HUES64 (cell line): ENCODE results near the gene MPZL2.

Source experiments
- H3K27ac ChIP-seq: 2 replicates; pipeline ENCODE4 v1.7.0; 2013; ENCODE audit warnings: low read depth, low read length, inconsistent platforms
- H3K27me3 ChIP-seq: 2 replicates; pipeline ENCODE4 v1.6.1; 2013; ENCODE audit warnings: mild to moderate bottlenecking, low read length; ENCODE audit not compliant: insufficient read depth
- H3K36me3 ChIP-seq: 2 replicates; pipeline ENCODE4 v1.6.1; 2013; ENCODE audit warnings: mild to moderate bottlenecking, low read length; ENCODE audit not compliant: insufficient read depth
- H3K4me1 ChIP-seq: 2 replicates; pipeline ENCODE4 v1.6.1; 2013; ENCODE audit warnings: mild to moderate bottlenecking, low read length, moderate library complexity; ENCODE audit not compliant: insufficient read depth
- H3K4me3 ChIP-seq: 2 replicates; pipeline ENCODE4 v1.5.1; 2013; ENCODE audit warnings: mild to moderate bottlenecking, low read length, moderate library complexity
- H3K9ac ChIP-seq: 2 replicates; pipeline ENCODE4 v1.6.1; 2013; ENCODE audit warnings: mild to moderate bottlenecking, low read depth, low read length
- H3K9me3 ChIP-seq: 2 replicates; pipeline ENCODE4 v1.6.1; 2013; ENCODE audit warnings: low read depth, low read length; ENCODE audit not compliant: insufficient read depth
- WGBS: fragments of 150-250, 120-280 bp; methylation state at CpG from one replicate; pipeline ENCODE4 v1.1.7; 2013; ENCODE audit warnings: missing lambda C conversion rate; 5-methylcytosine and 5-hydroxymethylcytosine counted together

The MPZL2 gene

DNA sequence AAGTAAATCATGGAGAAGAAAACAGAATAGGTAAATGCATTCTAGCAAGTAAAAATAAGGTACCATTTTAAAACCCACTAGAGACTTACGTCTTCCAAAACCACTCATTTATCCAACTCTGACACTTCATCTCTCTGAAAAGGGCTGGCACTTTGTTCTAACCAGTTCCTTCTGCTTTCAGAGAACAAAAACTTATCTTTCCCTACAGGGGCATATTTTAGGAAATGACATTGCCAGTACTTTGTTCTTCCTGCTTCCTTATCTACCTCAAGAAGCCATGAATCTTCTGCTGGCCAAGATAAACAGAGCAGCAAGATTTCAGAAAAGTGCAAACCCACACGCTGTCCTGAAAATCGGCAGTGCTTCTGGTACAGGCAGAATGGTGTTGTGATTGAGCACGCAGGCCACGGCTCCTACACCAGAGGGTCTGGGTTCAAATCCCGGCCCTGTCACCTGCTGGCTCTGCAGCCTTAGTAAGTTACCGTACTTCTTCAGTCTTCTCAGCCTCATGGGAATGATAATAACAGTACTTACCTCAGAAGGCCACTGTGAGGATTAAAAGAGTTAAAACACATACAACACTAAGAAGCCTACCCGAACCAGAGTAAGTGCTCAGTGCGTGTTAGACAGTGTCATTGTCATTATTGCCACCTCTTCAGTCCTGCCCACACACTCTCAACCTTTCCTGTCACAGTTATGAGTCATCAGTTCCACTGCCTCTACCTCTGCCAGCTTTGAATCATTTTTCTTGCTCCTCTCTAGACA lies 22.9 kb downstream of the MPZL2 start:
- H3K27me3 ChIP-seq, result peaks cover 13% of the 10 kb centered on the region
- H3K27ac ChIP-seq, result no peak overlapping the region
- H3K4me1 ChIP-seq, result 0 out of 2 replicates have a peak, but pooled peaks cover 8% of the 10 kb centered on the region
- H3K9ac ChIP-seq, result no peak overlapping the region
- no peaks in the 10 kb centered on the region for H3K9me3 ChIP-seq
- 92% methylated on average over 9 of the region's 9 CpGs for WGBS
- no peak overlapping the region for H3K4me3 ChIP-seq
- H3K36me3 ChIP-seq, result no peaks in the 10 kb centered on the region

DNA sequence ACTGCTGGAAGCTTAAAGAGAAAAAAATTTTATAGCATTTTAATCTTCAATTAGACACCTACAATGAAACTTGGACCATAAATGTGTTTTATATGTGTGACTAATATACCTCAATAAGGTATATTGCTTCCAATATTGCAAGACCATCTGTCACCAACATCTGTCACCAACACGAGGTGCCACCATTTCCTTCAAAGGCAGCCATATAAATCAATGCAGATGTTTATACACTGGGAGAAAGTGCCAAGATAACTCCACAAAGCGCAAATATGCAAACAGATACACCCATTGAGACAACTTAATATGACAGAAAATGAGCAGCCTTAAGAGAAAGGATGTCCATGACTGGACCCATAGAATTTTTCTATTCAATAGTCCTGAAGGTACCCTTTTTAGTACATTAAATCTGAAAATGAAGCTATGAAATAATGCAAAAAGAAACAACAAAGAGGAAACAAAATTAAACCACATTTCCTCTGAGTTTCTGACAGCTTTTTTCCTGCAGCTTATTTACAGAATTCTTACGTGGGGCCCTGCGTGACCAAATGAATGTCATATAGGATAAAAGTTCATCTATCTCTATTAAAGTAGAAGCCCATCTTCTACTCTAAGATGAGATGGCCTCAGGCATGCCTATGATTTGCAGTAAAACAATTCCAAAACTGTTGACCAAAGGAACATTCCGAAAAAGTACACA lies 24.4 kb downstream of the MPZL2 start:
- H3K4me1 ChIP-seq, result 0 out of 2 replicates have a peak, but pooled peaks cover 8% of the 10 kb centered on the region
- no peak overlapping the region for H3K27ac ChIP-seq
- 0 out of 2 replicates have a peak, but pooled peaks cover 4% of the 10 kb centered on the region for H3K27me3 ChIP-seq
- no peak overlapping the region for H3K9ac ChIP-seq
- WGBS, result 93% methylated on average over 5 of the region's 5 CpGs
- no peaks in the 10 kb centered on the region for H3K36me3 ChIP-seq
- no peaks in the 10 kb centered on the region for H3K9me3 ChIP-seq
- H3K4me3 ChIP-seq, result no peak overlapping the region

DNA sequence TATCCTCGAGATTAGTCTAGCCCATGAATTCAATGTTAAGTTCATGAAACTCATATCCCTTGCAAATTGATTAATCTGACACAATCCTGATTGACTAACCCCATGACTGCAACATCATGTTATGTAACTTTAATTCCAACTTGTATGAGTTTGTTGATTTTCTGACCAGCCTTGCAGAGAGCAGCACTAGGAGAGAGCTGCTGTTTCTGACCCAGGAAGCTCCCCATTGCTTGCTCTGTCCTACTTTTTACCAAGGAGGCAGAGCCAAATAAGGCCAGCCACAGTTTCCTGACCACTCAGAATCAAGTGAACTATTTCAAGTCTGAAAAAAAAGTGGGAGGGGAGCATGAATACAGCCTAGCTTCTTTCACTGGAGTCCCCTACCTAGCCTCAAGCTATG lies 25.2 kb downstream of the MPZL2 start:
- Histone ChIP-seq H3K36me3 (no peaks in the 10 kb centered on the region), H3K9me3 (no peaks in the 10 kb centered on the region), H3K9ac (no peak overlapping the region), H3K27me3 (no peaks in the 10 kb centered on the region), H3K27ac (no peak overlapping the region), H3K4me3 (no peak overlapping the region), H3K4me1 (0 out of 2 replicates have a peak, but pooled peaks cover 8% of the 10 kb centered on the region)
- WGBS, result 91% methylated on average over 1 of the region's 1 CpG

DNA sequence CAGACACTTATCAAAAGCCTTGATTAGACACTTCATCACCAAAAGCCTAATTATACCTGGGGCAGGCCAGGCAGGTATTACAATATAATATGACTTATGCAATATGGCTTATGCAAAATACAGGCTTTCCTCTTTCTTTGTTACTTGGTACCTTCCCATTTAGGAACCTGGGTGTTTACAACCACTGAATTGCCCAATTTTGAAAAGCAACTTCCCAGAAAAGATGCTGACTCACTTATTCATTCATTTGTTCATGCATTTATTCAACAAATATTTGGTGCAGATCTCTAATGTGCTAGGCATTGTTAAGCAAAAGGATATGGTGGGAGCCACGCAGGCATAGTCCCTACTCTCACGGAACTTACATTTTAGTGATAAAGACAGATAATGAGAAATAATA lies 25.7 kb downstream of the MPZL2 start:
- Histone ChIP-seq H3K36me3 (no peaks in the 10 kb centered on the region), H3K4me1 (0 out of 2 replicates have a peak, but pooled peaks cover 8% of the 10 kb centered on the region), H3K9me3 (no peaks in the 10 kb centered on the region), H3K27me3 (no peaks in the 10 kb centered on the region), H3K9ac (no peak overlapping the region), H3K4me3 (no peak overlapping the region), H3K27ac (no peak overlapping the region)
- 81% methylated on average over 2 of the region's 2 CpGs for WGBS

DNA sequence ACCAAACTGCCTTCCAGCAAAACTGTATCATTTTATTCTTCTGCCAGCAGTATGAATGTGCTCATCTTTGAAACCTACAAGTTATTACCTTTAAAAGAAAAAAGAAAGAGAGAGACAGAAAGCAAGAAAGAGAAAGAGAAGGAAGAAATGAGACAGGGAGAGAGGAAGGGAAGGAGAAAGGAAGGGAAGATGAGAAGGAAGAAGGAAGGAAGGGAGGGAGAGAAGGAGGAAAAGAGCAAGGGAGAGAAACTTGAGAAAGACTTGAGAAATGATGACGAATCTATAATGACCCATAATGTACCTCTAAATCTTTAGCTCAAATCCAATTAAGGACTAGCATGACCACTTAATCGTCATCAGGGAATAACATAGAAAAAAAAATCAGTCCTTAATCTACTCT lies 27.9 kb downstream of the MPZL2 start:
- H3K27ac ChIP-seq, result no peak overlapping the region
- H3K36me3 ChIP-seq, result no peaks in the 10 kb centered on the region
- no peak overlapping the region for H3K9ac ChIP-seq
- H3K27me3 ChIP-seq, result no peaks in the 10 kb centered on the region
- H3K4me1 ChIP-seq, result 0 out of 2 replicates have a peak, but pooled peaks cover 8% of the 10 kb centered on the region
- 87% methylated on average over 2 of the region's 2 CpGs for WGBS
- no peak overlapping the region for H3K4me3 ChIP-seq
- H3K9me3 ChIP-seq, result no peaks in the 10 kb centered on the region

DNA sequence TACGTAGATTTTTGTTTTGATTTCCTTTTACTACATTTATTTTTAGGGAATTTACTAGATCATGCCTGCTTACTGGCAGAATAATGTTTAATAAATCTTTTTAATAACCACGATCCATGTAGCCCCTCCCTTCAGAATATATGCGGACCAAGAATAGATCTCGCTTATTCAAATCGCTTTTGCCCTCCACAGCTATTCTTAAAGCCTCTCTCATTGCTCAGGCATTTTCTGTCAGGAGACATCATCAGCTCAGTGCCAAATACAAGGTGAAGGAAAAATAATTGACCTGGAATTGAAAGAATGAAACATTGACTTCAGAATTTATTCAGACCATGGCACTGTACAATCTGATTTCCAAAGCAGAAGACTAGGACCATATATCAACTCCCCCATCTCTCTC lies 29.3 kb downstream of the MPZL2 start:
- no peaks in the 10 kb centered on the region for H3K9me3 ChIP-seq
- H3K27ac ChIP-seq, result no peak overlapping the region
- H3K9ac ChIP-seq, result no peak overlapping the region
- no peaks in the 10 kb centered on the region for H3K27me3 ChIP-seq
- 0 out of 2 replicates have a peak, but pooled peaks cover 8% of the 10 kb centered on the region for H3K4me1 ChIP-seq
- WGBS, result 96% methylated on average over 4 of the region's 5 CpGs
- no peaks in the 10 kb centered on the region for H3K36me3 ChIP-seq
- H3K4me3 ChIP-seq, result no peak overlapping the region

DNA sequence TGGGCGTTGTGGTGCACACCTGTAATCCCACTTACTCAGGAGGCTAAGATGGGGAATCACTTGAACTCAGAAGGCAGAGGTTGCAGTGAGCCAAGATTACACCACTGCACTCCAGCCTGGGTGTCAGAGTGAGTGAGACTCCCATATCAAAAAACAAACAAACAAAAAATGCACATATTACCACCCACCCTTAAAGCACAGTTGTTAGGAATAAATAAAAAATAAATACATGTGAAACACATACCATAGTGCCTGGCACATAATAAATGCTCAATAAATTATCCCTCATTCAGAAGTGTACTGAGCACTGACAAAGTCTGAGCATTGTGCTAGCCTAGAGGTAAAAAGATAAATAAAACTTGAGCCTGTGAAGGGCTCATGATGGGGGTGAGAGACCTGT lies 30.2 kb downstream of the MPZL2 start:
- H3K9me3 ChIP-seq, result no peaks in the 10 kb centered on the region
- H3K27ac ChIP-seq, result no peak overlapping the region
- no peak overlapping the region for H3K9ac ChIP-seq
- no peak overlapping the region for H3K4me3 ChIP-seq
- no peaks in the 10 kb centered on the region for H3K36me3 ChIP-seq
- WGBS, result 95% methylated on average over 1 of the region's 1 CpG
- H3K27me3 ChIP-seq, result no peaks in the 10 kb centered on the region
- H3K4me1 ChIP-seq, result 0 out of 2 replicates have a peak, but pooled peaks cover 3% of the 10 kb centered on the region

DNA sequence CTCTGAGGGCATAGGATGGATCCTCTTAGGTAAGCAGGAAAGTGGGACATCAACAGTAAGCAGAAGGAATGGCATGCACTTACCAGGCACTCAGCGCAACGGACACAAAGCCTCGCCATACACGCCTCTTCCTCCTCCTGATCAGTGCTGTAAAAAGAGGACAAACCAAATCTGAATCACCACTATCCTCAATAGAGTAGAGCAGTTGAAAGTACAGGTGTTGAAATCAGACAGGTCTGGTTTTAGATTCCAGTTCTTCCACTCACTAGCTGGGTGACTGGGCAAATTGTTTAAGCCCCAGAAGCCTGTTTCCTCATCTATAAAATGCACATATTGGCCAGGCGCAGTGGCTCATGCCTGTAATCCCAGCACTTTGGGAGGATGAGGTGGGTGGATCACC lies 30.7 kb downstream of the MPZL2 start:
- Histone ChIP-seq H3K4me3 (no peak overlapping the region), H3K9ac (no peak overlapping the region), H3K27me3 (no peaks in the 10 kb centered on the region), H3K9me3 (no peaks in the 10 kb centered on the region), H3K4me1 (no peaks in the 10 kb centered on the region), H3K36me3 (no peaks in the 10 kb centered on the region), H3K27ac (no peak overlapping the region)
- 87% methylated on average over 5 of the region's 5 CpGs for WGBS

DNA sequence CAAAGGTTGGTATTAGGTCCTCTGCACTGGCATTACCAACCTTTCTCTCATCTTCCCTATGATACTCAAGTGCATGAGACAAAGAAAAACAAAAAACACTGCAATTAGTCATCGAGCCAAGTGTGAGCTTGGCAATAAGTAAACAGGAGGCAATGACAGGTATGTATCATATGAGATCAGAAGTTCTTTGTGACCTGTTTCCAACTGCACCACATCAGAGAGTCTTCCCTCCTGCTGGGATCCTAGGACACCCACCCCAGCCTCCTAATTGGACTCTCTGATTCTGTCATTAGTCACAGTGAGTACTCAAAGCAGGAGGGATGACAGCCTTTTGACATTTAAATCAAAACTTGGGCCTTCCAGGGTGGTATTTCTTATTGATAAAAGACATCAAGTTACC lies 31.4 kb downstream of the MPZL2 start:
- Histone ChIP-seq H3K4me1 (no peaks in the 10 kb centered on the region), H3K4me3 (no peak overlapping the region), H3K36me3 (no peaks in the 10 kb centered on the region), H3K9me3 (no peaks in the 10 kb centered on the region), H3K9ac (no peak overlapping the region), H3K27ac (no peak overlapping the region), H3K27me3 (no peaks in the 10 kb centered on the region)
- WGBS, result 83% methylated on average over 1 of the region's 1 CpG

DNA sequence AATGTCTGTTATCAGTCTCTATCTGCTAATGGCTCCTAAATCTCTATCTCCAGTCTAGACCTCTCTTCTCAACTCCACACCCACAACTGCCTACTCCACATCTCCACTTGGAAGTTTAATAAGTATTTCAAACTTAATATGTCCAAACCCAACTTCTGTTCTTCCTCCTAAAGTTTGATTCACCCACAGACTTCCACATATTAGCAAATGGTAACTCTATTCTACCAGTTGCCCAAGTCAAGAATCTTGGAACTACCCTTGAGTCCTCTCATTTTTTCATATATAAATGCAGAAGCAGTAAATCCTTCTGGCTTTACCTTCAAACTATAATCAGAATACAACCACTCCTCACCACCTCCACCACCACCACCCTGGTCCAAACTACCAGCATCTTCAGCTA lies 32.6 kb downstream of the MPZL2 start:
- Histone ChIP-seq H3K9ac (no peak overlapping the region), H3K27ac (no peak overlapping the region), H3K36me3 (no peaks in the 10 kb centered on the region), H3K27me3 (peaks cover 3% of the 10 kb centered on the region; the same call in 1 of the 2 replicates), H3K9me3 (no peaks in the 10 kb centered on the region), H3K4me1 (no peaks in the 10 kb centered on the region), H3K4me3 (no peak overlapping the region)

DNA sequence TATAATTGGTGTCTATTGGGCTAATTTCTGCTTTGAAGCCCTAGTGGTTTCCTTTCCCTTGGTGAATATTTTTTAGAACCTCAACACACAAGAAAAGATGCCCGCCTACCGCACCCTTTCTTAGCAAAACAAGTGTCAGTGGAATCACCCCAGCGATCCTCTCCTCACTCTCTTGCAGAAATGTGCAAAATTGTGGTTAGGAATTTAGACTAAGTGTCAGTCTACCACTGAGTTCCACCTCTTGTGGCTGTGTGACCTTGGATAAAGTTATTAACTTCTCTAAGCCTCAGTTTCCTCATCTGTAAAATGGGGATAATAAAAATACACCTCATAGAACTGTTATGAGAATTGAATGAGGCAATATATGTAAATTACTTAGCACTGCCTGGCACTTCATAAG lies 34.0 kb downstream of the MPZL2 start:
- WGBS, result 94% methylated on average over 3 of the region's 3 CpGs
- Histone ChIP-seq H3K4me3 (no peak overlapping the region), H3K9ac (no peak overlapping the region), H3K27ac (no peak overlapping the region), H3K9me3 (no peaks in the 10 kb centered on the region), H3K36me3 (no peaks in the 10 kb centered on the region), H3K4me1 (no peaks in the 10 kb centered on the region), H3K27me3 (peaks cover 3% of the 10 kb centered on the region; the same call in 1 of the 2 replicates)
